Gastrocnemius medialis (tissue), 4 donors: Measurements from ENCODE around the gene GPR68.

Experiments used
- POLR2A ChIP-seq, 2 donors: fragments of 450-650 bp; IDR thresholded peaks; one replicate each; pipeline ENCODE4 v1.6.1; 2017; ENCODE audit warnings: antibody characterized with exemption in 2 of 2, mild to moderate bottlenecking in 2 of 2, moderate library complexity in 2 of 2
- TF ChIP-seq, protein P1 (sequence below), 5 experiments: fragments of 450-650 bp in 3 of 5; fragments of 200-600 bp in 2 of 5; sonication (generic) in 2 of 5; IDR thresholded peaks in 4 of 5; conservative IDR thresholded peaks in 1 of 5; 1 replicate in 4 of 5; 2 replicates in 1 of 5; pipeline ENCODE4 v1.5.1; 2016 to 2019; ENCODE audit warnings: antibody characterized with exemption in 5 of 5, mild to moderate bottlenecking in 3 of 5, moderate library complexity in 3 of 5

DNA sequence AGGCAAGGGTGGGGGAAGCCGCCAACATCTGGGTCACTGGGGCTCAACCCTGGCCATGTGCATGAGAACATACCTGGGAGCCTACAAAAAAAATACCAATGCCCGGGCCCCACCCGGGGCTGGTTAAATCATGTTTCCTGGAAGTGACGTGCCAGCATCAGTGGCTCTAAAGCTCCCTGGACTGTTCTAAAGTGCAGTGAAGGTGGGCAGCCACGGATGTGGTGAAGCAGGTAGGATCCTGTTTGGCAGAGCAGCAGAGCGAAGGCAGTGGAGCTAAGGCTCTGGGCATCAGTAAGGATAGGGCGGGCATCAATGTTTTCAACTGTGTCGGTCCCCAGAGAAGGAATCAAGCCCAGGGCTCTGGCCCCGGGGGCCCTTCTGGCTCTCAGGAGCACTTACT lies 525 bp upstream of the GPR68 start:
- no peak for TF ChIP-seq POLR2A (IDR thresholded peaks at IDR 0.05)
- TF ChIP-seq, protein P1, sequence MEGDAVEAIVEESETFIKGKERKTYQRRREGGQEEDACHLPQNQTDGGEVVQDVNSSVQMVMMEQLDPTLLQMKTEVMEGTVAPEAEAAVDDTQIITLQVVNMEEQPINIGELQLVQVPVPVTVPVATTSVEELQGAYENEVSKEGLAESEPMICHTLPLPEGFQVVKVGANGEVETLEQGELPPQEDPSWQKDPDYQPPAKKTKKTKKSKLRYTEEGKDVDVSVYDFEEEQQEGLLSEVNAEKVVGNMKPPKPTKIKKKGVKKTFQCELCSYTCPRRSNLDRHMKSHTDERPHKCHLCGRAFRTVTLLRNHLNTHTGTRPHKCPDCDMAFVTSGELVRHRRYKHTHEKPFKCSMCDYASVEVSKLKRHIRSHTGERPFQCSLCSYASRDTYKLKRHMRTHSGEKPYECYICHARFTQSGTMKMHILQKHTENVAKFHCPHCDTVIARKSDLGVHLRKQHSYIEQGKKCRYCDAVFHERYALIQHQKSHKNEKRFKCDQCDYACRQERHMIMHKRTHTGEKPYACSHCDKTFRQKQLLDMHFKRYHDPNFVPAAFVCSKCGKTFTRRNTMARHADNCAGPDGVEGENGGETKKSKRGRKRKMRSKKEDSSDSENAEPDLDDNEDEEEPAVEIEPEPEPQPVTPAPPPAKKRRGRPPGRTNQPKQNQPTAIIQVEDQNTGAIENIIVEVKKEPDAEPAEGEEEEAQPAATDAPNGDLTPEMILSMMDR (IDR thresholded peaks at IDR 0.05 in 4 of 5, conservative IDR thresholded peaks at IDR 0.05 in 1 of 5) = no peak
